Left cardiac atrium (tissue), 4 donors: ENCODE measurements around the gene ARHGAP1. TPM values are rescaled to one million over a fixed set of nuclear protein-coding genes. Genes with fewer than 3 reads are reported as not detected.
A peak's percentile ranks its signal among the peaks of the same experiment; 100 is the strongest.
"Not testable (repeated sequence)": the region's sequence is repeated elsewhere in the genome, so short reads cannot be mapped to it uniquely, and the experiment has no call there.

Experiments used
- ATAC-seq, 2 donors: fragments of 200-7000 bp; cut with Tn5 transposase; one replicate each; pipeline ENCODE4 v1.9.1; 2020; ENCODE audit warnings: mild to moderate bottlenecking in 2 of 2, moderate library complexity in 2 of 2
- DNase-seq: peaks from one replicate; pipeline ENCODE4 v3.0.0-alpha.2; 2020
- intact Hi-C, 2 donors: fragments of 100-400 bp; cut with DNase I; formaldehyde crosslinking; loops; one replicate each; pipeline versions ENCODE4 v1.14.1 to v1.15.1; 2022 to 2023
- total RNA-seq, 2 donors: library from RNA; stranded (reverse); fragmentation: NEBNext Ultra II Directional; extraction: Animal tissue kit (Norgen Biotek cat#: 25700); gene quantifications; one replicate each; pipeline ENCODE4 v1.2.1, GENCODE V29; 2021
- donor health status: DM: no; HTN: yes; CAD: no.
- donor health status: DM: no; HTN: yes; CAD: no; lungs with severe emphysema.
- donor health status: DM: yes; HTN: yes; CAD: no.
- donor health status: Dilated cardiomyopathy.

ARHGAP1 gene
- total RNA-seq, 2 donors from 2014 or later = 112 to 144 TPM

- ATAC-seq = no peak
- intact Hi-C loops = no loop called here
- DNase-seq = peak; percentile 18
Observed at GRCh38 chr11:46677991-46678740, 22.3 kb downstream of the ARHGAP1 start.

GRCh38 chr11:46677169-46677568, 23.2 kb downstream of the ARHGAP1 start:
- peak; percentile 15 for DNase-seq
- intact Hi-C loops = no loop called here
- no peak for ATAC-seq

- DNase-seq (peak; percentile 33), ATAC-seq (peak in 1 of 2 donors; percentile 3)
- intact Hi-C loops = no loop called here
Observed at GRCh38 chr11:46676436-46677158, 23.8 kb downstream of the ARHGAP1 start.

- ATAC-seq = no peak
- peak; percentile 6 for DNase-seq
- intact Hi-C loops = no loop called here
Observed at GRCh38 chr11:46675949-46676348, 24.5 kb downstream of the ARHGAP1 start.

- intact Hi-C loops = no loop called here
- DNase-seq = peak; percentile 66
- peak; percentile 67 to 80 for ATAC-seq
Observed at GRCh38 chr11:46675288-46675851, 25.0 kb downstream of the ARHGAP1 start.

- intact Hi-C loops = no loop called here
Observed at GRCh38 chr11:46674463-46675287, 25.7 kb downstream of the ARHGAP1 start.

GRCh38 chr11:46673713-46674462, 26.5 kb downstream of the ARHGAP1 start:
- ATAC-seq (peak in 1 of 2 donors; percentile 35), DNase-seq (peak; percentile 23)
- intact Hi-C loops = no loop called here

More at GRCh38 chr11:46674463-46675287, 25.7 kb downstream of the ARHGAP1 start:
- DNase-seq (peak; percentile 12), ATAC-seq (peak; percentile 38 to 56)

- intact Hi-C loops = no loop called here
- DNase-seq (peak; percentile 15), ATAC-seq (no peak)
Observed at GRCh38 chr11:46672381-46672839, 28.0 kb downstream of the ARHGAP1 start.

- ATAC-seq = no peak
- intact Hi-C loops = no loop called here
- DNase-seq = peak; percentile 14
Observed at GRCh38 chr11:46671958-46672315, 28.5 kb downstream of the ARHGAP1 start.

GRCh38 chr11:46670521-46670920, 29.9 kb downstream of the ARHGAP1 start:
- intact Hi-C loops, ATAC-seq: not testable (repeated sequence)
- DNase-seq = peak; percentile 9

- intact Hi-C loops = no loop called here
- DNase-seq (peak; percentile 6), ATAC-seq (no peak)
Observed at GRCh38 chr11:46669711-46670139, 30.7 kb downstream of the ARHGAP1 start.

GRCh38 chr11:46668480-46669085, 31.8 kb downstream of the ARHGAP1 start:
- DNase-seq (no peak), ATAC-seq (no peak)
- intact Hi-C loops = no loop called here

GRCh38 chr11:46667043-46667481, 33.4 kb downstream of the ARHGAP1 start:
- intact Hi-C loops = no loop called here
- ATAC-seq = peak; percentile 30 to 52
- no peak for DNase-seq

- intact Hi-C loops = no loop called here
- peak; percentile 56 to 68 for ATAC-seq
- DNase-seq = peak; percentile 58
Observed at GRCh38 chr11:46666516-46666915, 33.9 kb downstream of the ARHGAP1 start.

- DNase-seq (no peak), ATAC-seq (no peak)
- intact Hi-C loops = no loop called here
Observed at GRCh38 chr11:46665356-46665755, 35.1 kb downstream of the ARHGAP1 start.

- intact Hi-C loops = no loop called here
- ATAC-seq (peak; percentile 6 to 10), DNase-seq (no peak)
Observed at GRCh38 chr11:46664612-46665011, 35.8 kb downstream of the ARHGAP1 start.

- intact Hi-C loops = no loop called here
- DNase-seq = no peak
- ATAC-seq = no peak
Observed at GRCh38 chr11:46663277-46663940, 37.0 kb downstream of the ARHGAP1 start.
